Fibroblast of villous mesenchyme (primary cell): ENCODE results near the gene LIN28B. TPM values are rescaled to one million over a fixed set of nuclear protein-coding genes. Genes with fewer than 3 reads are reported as not detected.
A peak's percentile ranks its signal among the peaks of the same experiment; 100 is the strongest.

Experiments
- DNase-seq: peaks from one replicate; pipeline ENCODE4 v3.0.0-alpha.2; 2010; ENCODE audit warnings: low read depth
- H3K4me3 ChIP-seq: 2 replicates; pipeline ENCODE4 v1.5.1; 2011; ENCODE audit warnings: low read depth, mild to moderate bottlenecking, low read length
- CTCF ChIP-seq: IDR thresholded peaks from 2 replicates; pipeline ENCODE4 v1.5.1; 2012; ENCODE audit warnings: low read depth, mild to moderate bottlenecking, low read length; ENCODE audit not compliant: insufficient read depth
- total RNA-seq: library from RNA; depleted of rRNA; stranded (reverse); fragments of >200 nt; gene quantifications from 2 replicates; pipeline ENCODE4 v1.2.3, GENCODE V29; 2012

LIN28B gene
- total RNA-seq, 1 donor = 5.6 TPM

- no peak overlapping the region for H3K4me3 ChIP-seq
These were observed 57.5 kb downstream of the LIN28B start for GRCh38 chr6:105014448-105014847.

GRCh38 chr6:105014954-105015353 lies 58.0 kb downstream of the LIN28B start:
- no peak overlapping the region for H3K4me3 ChIP-seq
- TF ChIP-seq CTCF = no peak
- no peak for DNase-seq

More at GRCh38 chr6:105014448-105014847, 57.5 kb downstream of the LIN28B start:
- DNase-seq = no peak
- TF ChIP-seq CTCF = no peak

GRCh38 chr6:105015482-105015881 lies 58.6 kb downstream of the LIN28B start:
- peak; percentile 57 for DNase-seq
- no peak for TF ChIP-seq CTCF
- no peak overlapping the region for H3K4me3 ChIP-seq

- TF ChIP-seq CTCF = no peak
- H3K4me3 ChIP-seq = no peak overlapping the region
- no peak for DNase-seq
These were observed 62.4 kb downstream of the LIN28B start for GRCh38 chr6:105019285-105019684.

GRCh38 chr6:105021399-105021798 lies 64.5 kb downstream of the LIN28B start:
- TF ChIP-seq CTCF = no peak
- no peak for DNase-seq
- no peak overlapping the region for H3K4me3 ChIP-seq

- TF ChIP-seq CTCF = no peak
- H3K4me3 ChIP-seq = no peak overlapping the region
- DNase-seq = no peak
These were observed 65.5 kb downstream of the LIN28B start for GRCh38 chr6:105022416-105022815.

- no peak overlapping the region for H3K4me3 ChIP-seq
- no peak for TF ChIP-seq CTCF
- DNase-seq = peak; percentile 10
These were observed 67.9 kb downstream of the LIN28B start for GRCh38 chr6:105024803-105025202.
